Measurements from ENCODE around the gene PDE1C.

PDE1C gene

GRCh38 chr7:32075612-32076011 is 5.4 kb upstream of the PDE1C start:
- H3K79me2 ChIP-seq (ENCODE audit: low read length): no peaks in the 10 kb centered on the region
- H4K20me1 ChIP-seq (ENCODE audit: insufficient read depth, low read length): no peaks in the 10 kb centered on the region
- H3K4me2 ChIP-seq (ENCODE audit: low read length): no peak overlapping the region
- no peaks in the 10 kb centered on the region for H3K27me3 ChIP-seq (ENCODE audit: low read depth, low read length)
- H3K4me3 ChIP-seq (ENCODE audit: low read length): no peak overlapping the region
- H3K9me3 ChIP-seq (ENCODE audit: insufficient read depth, low read length): no peaks in the 10 kb centered on the region
- H3K9ac ChIP-seq (ENCODE audit: low read length): no peak overlapping the region
- no peaks in the 10 kb centered on the region for H3K36me3 ChIP-seq (replicated peaks; ENCODE audit: low read depth, low read length)
- TF ChIP-seq CTCF (IDR thresholded peaks at IDR 0.05; ENCODE audit: low read depth, low read length) (no peak), EZH2phosphoT487 (IDR thresholded peaks at IDR 0.05; ENCODE audit: low read depth) (no peak)
- no peak overlapping the region for H2AFZ ChIP-seq (ENCODE audit: low read depth, low read length)
- H3K27ac ChIP-seq (ENCODE audit: low read length): no peak overlapping the region
- H3K4me1 ChIP-seq (ENCODE audit: low read length): no peaks in the 10 kb centered on the region

GRCh38 chr7:32074787-32075585 is 4.8 kb upstream of the PDE1C start:
- no peaks in the 10 kb centered on the region for H3K79me2 ChIP-seq (ENCODE audit: low read length)
- H3K4me3 ChIP-seq (ENCODE audit: low read length): no peak overlapping the region
- H2AFZ ChIP-seq (ENCODE audit: low read depth, low read length): no peak overlapping the region
- TF ChIP-seq EZH2phosphoT487 (IDR thresholded peaks at IDR 0.05; ENCODE audit: low read depth) (no peak), CTCF (IDR thresholded peaks at IDR 0.05; ENCODE audit: low read depth, low read length) (no peak)
- H3K4me1 ChIP-seq (ENCODE audit: low read length): no peaks in the 10 kb centered on the region
- no peaks in the 10 kb centered on the region for H3K27me3 ChIP-seq (ENCODE audit: low read depth, low read length)
- no peak overlapping the region for H3K4me2 ChIP-seq (ENCODE audit: low read length)
- H3K9me3 ChIP-seq (ENCODE audit: insufficient read depth, low read length): no peaks in the 10 kb centered on the region
- H3K9ac ChIP-seq (ENCODE audit: low read length): no peak overlapping the region
- H4K20me1 ChIP-seq (ENCODE audit: insufficient read depth, low read length): no peaks in the 10 kb centered on the region
- H3K36me3 ChIP-seq (replicated peaks; ENCODE audit: low read depth, low read length): no peaks in the 10 kb centered on the region
- no peak overlapping the region for H3K27ac ChIP-seq (ENCODE audit: low read length)

GRCh38 chr7:32073533-32073932 is 3.3 kb upstream of the PDE1C start:
- no peaks in the 10 kb centered on the region for H3K36me3 ChIP-seq (replicated peaks; ENCODE audit: low read depth, low read length)
- H3K4me3 ChIP-seq (ENCODE audit: low read length): no peak overlapping the region
- no peaks in the 10 kb centered on the region for H3K79me2 ChIP-seq (ENCODE audit: low read length)
- no peaks in the 10 kb centered on the region for H3K4me1 ChIP-seq (ENCODE audit: low read length)
- no peak overlapping the region for H3K27ac ChIP-seq (ENCODE audit: low read length)
- H3K27me3 ChIP-seq (ENCODE audit: low read depth, low read length): no peaks in the 10 kb centered on the region
- TF ChIP-seq CTCF (IDR thresholded peaks at IDR 0.05; ENCODE audit: low read depth, low read length) (no peak), EZH2phosphoT487 (IDR thresholded peaks at IDR 0.05; ENCODE audit: low read depth) (no peak)
- H2AFZ ChIP-seq (ENCODE audit: low read depth, low read length): no peak overlapping the region
- no peak overlapping the region for H3K4me2 ChIP-seq (ENCODE audit: low read length)
- no peak overlapping the region for H3K9ac ChIP-seq (ENCODE audit: low read length)
- H3K9me3 ChIP-seq (ENCODE audit: insufficient read depth, low read length): no peaks in the 10 kb centered on the region
- no peaks in the 10 kb centered on the region for H4K20me1 ChIP-seq (ENCODE audit: insufficient read depth, low read length)

GRCh38 chr7:32072397-32072796 is 2.2 kb upstream of the PDE1C start:
- no peaks in the 10 kb centered on the region for H3K4me1 ChIP-seq (ENCODE audit: low read length)
- H2AFZ ChIP-seq (ENCODE audit: low read depth, low read length): no peak overlapping the region
- H4K20me1 ChIP-seq (ENCODE audit: insufficient read depth, low read length): no peaks in the 10 kb centered on the region
- no peaks in the 10 kb centered on the region for H3K27me3 ChIP-seq (ENCODE audit: low read depth, low read length)
- H3K36me3 ChIP-seq (replicated peaks; ENCODE audit: low read depth, low read length): no peaks in the 10 kb centered on the region
- H3K4me2 ChIP-seq (ENCODE audit: low read length): no peak overlapping the region
- no peak overlapping the region for H3K4me3 ChIP-seq (ENCODE audit: low read length)
- no peaks in the 10 kb centered on the region for H3K79me2 ChIP-seq (ENCODE audit: low read length)
- H3K27ac ChIP-seq (ENCODE audit: low read length): no peak overlapping the region
- no peak for TF ChIP-seq EZH2phosphoT487 (IDR thresholded peaks at IDR 0.05; ENCODE audit: low read depth)
- TF ChIP-seq CTCF (IDR thresholded peaks at IDR 0.05; ENCODE audit: low read depth, low read length): no peak
- H3K9ac ChIP-seq (ENCODE audit: low read length): no peak overlapping the region
- H3K9me3 ChIP-seq (ENCODE audit: insufficient read depth, low read length): no peaks in the 10 kb centered on the region

Measured in OCI-LY3 (cell line).